Measurements from ENCODE around the gene GATC.

GRCh38 chr12:120495731-120496412, 49.6 kb downstream of the GATC start, which contains the start of gene DYNLL1:
- TF ChIP-seq SPI1 (IDR thresholded peaks at IDR 0.05; ENCODE audit: low read depth, low read length) = no peak
- peak; percentile 96 for TF ChIP-seq POLR2A (IDR thresholded peaks at IDR 0.05; ENCODE audit: low read depth, low read length)

All from GM12891 (cell line).